ENCODE data around the gene ATP2A2.

ATP2A2 gene

DNA sequence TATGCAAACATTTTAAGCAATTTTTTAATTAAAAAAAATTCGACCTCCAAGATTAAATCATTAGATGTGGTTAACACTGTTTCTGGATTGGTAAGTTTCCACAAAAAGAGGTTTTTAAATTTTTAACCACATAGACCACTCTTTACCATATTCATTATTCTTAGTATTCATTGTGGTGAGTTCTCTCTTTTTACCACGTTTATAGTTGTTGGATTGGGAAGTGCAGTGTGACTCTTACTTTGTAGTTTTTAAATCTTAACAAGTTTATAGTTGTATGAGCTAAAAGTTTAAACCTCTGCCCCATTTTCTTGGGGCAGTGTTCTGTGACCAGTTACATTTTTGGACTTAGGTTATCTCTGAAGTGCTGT lies 8.6 kb downstream of the ATP2A2 start:
- no peak overlapping the region for H3K4me3 ChIP-seq (ENCODE audit: insufficient read depth, low read depth, low read length, poor library complexity, severe bottlenecking)
- peaks cover 17% of the 10 kb centered on the region for H3K4me1 ChIP-seq (ENCODE audit: control insufficient read depth, insufficient read depth, low read length, poor library complexity, severe bottlenecking)
- no peak overlapping the region for H3K27ac ChIP-seq (ENCODE audit: insufficient read depth, low read length, poor library complexity, severe bottlenecking)
- no peaks in the 10 kb centered on the region for H3K27me3 ChIP-seq (replicated peaks; ENCODE audit: control insufficient read depth, insufficient read depth, low read length, poor library complexity, severe bottlenecking)
- no peak for DNase-seq
- peaks cover 43% of the 10 kb centered on the region for H3K36me3 ChIP-seq (ENCODE audit: control insufficient read depth, insufficient read depth, low read length)
- H3K9me3 ChIP-seq (ENCODE audit: control insufficient read depth, low read length), result no peaks in the 10 kb centered on the region

DNA sequence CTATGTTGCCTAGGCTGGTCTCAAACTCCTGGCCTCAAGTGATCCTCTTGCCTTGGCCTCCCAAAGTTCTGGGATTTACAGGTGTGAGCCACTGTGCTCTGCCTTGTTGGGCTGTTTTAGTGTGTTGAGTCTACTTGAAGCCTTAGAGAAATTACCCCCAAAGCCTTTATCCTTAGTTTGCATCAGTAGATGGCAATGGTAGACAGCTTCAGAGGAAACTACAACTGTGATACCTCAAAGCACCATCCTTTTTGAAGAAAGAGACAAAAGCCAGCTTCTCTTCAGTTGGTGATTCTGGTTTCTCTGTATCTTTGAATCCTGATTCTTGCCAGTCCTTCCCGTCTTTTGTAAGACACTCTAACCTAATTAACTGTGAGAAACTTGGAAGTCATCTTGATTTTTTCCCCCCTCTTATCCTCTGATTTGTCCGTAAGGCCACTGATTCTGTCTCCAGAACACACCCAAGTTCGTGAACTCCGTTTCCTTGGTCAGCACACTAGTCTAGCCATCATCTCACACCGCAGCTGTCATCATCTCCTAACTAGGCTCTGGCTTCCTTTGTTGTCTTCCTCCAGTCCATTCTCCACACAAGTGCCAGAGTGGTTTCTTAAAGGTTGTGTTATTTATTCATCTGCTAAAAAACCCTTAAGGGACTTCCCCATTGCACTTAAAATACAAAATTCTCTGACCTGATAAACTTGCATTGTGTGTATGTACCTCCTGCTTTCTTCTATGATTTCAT lies 20.2 kb downstream of the ATP2A2 start:
- H3K9me3 ChIP-seq (ENCODE audit: control insufficient read depth, low read length), result no peaks in the 10 kb centered on the region
- H3K4me3 ChIP-seq (ENCODE audit: insufficient read depth, low read depth, low read length, poor library complexity, severe bottlenecking), result no peak overlapping the region
- no peak for DNase-seq
- no peak overlapping the region for H3K27ac ChIP-seq (ENCODE audit: insufficient read depth, low read length, poor library complexity, severe bottlenecking)
- no peaks in the 10 kb centered on the region for H3K27me3 ChIP-seq (replicated peaks; ENCODE audit: control insufficient read depth, insufficient read depth, low read length, poor library complexity, severe bottlenecking)
- H3K4me1 ChIP-seq (ENCODE audit: control insufficient read depth, insufficient read depth, low read length, poor library complexity, severe bottlenecking), result peaks cover 5% of the 10 kb centered on the region
- H3K36me3 ChIP-seq (ENCODE audit: control insufficient read depth, insufficient read depth, low read length), result peaks cover 43% of the 10 kb centered on the region

DNA sequence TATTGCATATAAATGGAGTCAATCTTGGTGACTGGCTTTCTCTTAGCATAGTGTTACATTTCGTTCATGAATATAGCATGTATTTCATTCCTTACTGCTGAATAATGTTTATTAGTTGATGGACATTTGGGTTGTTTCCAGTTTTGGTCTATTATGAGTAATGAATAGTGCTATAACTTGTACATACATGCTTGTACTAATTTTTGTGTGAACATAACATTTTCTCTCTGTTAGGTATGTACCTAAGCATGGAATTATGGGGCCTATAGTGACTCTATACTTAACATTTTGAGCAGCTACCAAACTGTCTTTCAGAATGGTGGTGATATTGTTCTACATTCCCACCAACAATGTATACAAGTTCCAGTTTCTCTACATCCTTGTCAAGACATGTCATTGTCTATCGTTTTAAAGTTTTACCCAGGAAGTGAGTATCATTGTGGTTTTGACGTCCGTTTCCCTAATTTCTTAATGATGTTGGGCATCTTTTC lies 23.1 kb downstream of the ATP2A2 start:
- no peak for DNase-seq
- peaks cover 5% of the 10 kb centered on the region for H3K4me1 ChIP-seq (ENCODE audit: control insufficient read depth, insufficient read depth, low read length, poor library complexity, severe bottlenecking)
- no peaks in the 10 kb centered on the region for H3K27me3 ChIP-seq (replicated peaks; ENCODE audit: control insufficient read depth, insufficient read depth, low read length, poor library complexity, severe bottlenecking)
- no peak overlapping the region for H3K27ac ChIP-seq (ENCODE audit: insufficient read depth, low read length, poor library complexity, severe bottlenecking)
- H3K36me3 ChIP-seq (ENCODE audit: control insufficient read depth, insufficient read depth, low read length), result peaks cover 30% of the 10 kb centered on the region
- H3K4me3 ChIP-seq (ENCODE audit: insufficient read depth, low read depth, low read length, poor library complexity, severe bottlenecking), result no peak overlapping the region
- no peaks in the 10 kb centered on the region for H3K9me3 ChIP-seq (ENCODE audit: control insufficient read depth, low read length)

DNA sequence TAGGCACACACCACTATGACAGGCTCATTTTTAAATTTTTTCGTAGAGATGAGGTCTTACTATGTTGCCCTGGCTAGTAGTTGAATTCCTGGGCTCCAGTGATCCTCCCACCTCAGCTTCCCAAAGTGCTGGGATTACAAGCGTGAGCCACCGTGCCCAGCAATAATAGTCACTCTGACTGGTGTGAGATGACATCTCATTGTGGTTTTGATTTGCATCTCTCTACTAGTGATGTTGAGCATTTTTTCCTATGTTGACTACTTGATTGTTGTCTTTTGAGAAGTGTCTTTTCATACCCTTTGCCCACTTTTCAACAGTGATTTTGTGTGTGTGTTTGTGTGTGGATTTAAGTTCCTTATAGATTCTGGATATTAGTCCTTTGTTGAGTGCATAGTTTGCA lies 26.3 kb downstream of the ATP2A2 start:
- no peak overlapping the region for H3K27ac ChIP-seq (ENCODE audit: insufficient read depth, low read length, poor library complexity, severe bottlenecking)
- no peak overlapping the region for H3K4me3 ChIP-seq (ENCODE audit: insufficient read depth, low read depth, low read length, poor library complexity, severe bottlenecking)
- H3K36me3 ChIP-seq (ENCODE audit: control insufficient read depth, insufficient read depth, low read length), result peaks cover 21% of the 10 kb centered on the region
- no peak for DNase-seq
- H3K4me1 ChIP-seq (ENCODE audit: control insufficient read depth, insufficient read depth, low read length, poor library complexity, severe bottlenecking), result peaks cover 17% of the 10 kb centered on the region
- H3K9me3 ChIP-seq (ENCODE audit: control insufficient read depth, low read length), result no peaks in the 10 kb centered on the region
- H3K27me3 ChIP-seq (replicated peaks; ENCODE audit: control insufficient read depth, insufficient read depth, low read length, poor library complexity, severe bottlenecking), result no peaks in the 10 kb centered on the region

DNA sequence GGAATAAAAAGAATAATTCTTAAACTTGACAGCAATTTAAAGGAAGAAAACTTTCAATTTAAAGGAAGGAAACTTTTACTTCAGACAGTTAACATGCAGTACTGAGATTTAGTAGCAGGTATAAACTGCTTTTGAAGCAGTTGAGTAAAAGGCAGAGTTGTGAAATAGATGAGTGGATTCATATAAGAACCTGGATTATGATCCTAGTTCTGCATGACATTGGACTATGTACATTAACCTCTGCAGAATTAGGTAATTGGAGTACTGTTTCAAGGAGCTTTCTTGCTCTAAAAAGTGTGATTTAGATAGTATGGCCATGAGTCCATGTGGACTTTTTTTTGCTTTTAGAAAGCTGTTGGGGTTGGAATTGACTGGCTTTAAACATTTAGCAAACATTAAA lies 29.7 kb downstream of the ATP2A2 start:
- DNase-seq, result no peak
- H3K27me3 ChIP-seq (replicated peaks; ENCODE audit: control insufficient read depth, insufficient read depth, low read length, poor library complexity, severe bottlenecking), result no peaks in the 10 kb centered on the region
- H3K4me3 ChIP-seq (ENCODE audit: insufficient read depth, low read depth, low read length, poor library complexity, severe bottlenecking), result no peak overlapping the region
- peaks cover 23% of the 10 kb centered on the region for H3K4me1 ChIP-seq (ENCODE audit: control insufficient read depth, insufficient read depth, low read length, poor library complexity, severe bottlenecking)
- no peak overlapping the region for H3K27ac ChIP-seq (ENCODE audit: insufficient read depth, low read length, poor library complexity, severe bottlenecking)
- no peaks in the 10 kb centered on the region for H3K9me3 ChIP-seq (ENCODE audit: control insufficient read depth, low read length)
- peaks cover 10% of the 10 kb centered on the region for H3K36me3 ChIP-seq (ENCODE audit: control insufficient read depth, insufficient read depth, low read length)

DNA sequence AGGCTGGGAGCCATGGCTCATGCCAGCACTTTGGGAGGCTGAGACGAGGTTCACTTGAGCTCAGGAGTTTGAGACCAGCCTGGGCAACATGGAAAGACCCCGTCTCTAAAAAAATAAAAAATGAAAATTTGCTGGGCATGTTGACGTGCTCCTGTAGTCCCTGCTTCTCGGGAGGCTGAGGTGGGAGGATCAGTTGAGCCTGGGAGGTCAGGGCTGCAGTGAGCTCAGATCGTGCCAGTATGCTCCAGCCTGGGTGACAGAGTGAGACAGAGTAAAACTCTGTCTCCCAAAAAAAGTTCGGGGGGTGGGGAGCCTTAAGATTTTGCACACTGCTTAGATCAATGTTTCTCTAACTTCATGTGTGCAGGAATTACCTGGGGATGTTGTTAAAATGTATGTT lies 30.9 kb downstream of the ATP2A2 start:
- H3K4me1 ChIP-seq (ENCODE audit: control insufficient read depth, insufficient read depth, low read length, poor library complexity, severe bottlenecking), result peaks cover 23% of the 10 kb centered on the region
- H3K9me3 ChIP-seq (ENCODE audit: control insufficient read depth, low read length), result no peaks in the 10 kb centered on the region
- H3K27me3 ChIP-seq (replicated peaks; ENCODE audit: control insufficient read depth, insufficient read depth, low read length, poor library complexity, severe bottlenecking), result no peaks in the 10 kb centered on the region
- no peak overlapping the region for H3K4me3 ChIP-seq (ENCODE audit: insufficient read depth, low read depth, low read length, poor library complexity, severe bottlenecking)
- H3K27ac ChIP-seq (ENCODE audit: insufficient read depth, low read length, poor library complexity, severe bottlenecking), result no peak overlapping the region
- H3K36me3 ChIP-seq (ENCODE audit: control insufficient read depth, insufficient read depth, low read length), result peaks cover 4% of the 10 kb centered on the region
- no peak for DNase-seq

DNA sequence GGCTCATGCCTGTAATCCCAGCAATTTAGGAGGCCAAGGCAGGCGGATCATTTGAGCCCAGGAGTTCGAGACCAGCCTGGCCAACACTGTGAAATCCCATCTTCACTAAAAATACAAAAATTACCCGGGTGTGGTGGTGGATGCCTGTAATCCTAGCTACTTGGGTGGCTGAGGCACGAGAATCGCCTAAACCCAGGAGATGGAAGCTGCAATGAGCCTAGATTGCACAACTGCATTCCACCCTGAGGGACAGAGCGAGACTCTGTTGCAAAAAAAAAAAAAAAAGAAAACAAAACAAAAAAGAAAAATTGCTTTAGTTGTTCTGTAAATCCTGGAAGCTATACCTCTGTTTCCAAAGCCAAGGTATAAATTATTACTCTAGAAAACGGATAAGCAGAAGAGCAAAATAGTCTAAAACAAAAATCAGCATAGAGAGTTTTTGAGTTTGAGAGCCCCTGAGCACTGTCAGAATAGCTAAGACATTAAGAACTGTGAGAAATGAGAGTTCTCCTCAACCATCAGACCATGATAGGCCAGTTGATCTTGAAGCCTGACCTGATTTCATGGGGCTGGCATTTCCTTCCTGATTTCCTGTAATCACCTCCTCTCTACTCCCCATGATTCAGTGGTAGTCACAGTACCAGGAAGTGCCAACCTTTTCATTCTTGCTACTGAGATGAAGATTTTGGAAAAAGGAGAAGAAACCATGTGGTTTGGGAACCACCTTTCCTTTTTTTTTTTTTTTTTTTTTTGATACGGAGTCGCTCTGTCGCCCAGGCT lies 31.7 kb downstream of the ATP2A2 start:
- no peak overlapping the region for H3K4me3 ChIP-seq (ENCODE audit: insufficient read depth, low read depth, low read length, poor library complexity, severe bottlenecking)
- no peaks in the 10 kb centered on the region for H3K9me3 ChIP-seq (ENCODE audit: control insufficient read depth, low read length)
- H3K27ac ChIP-seq (ENCODE audit: insufficient read depth, low read length, poor library complexity, severe bottlenecking), result peak overlapping the region; percentile 12
- peak in 1 of 3 donors; percentile 3 for DNase-seq
- H3K27me3 ChIP-seq (replicated peaks; ENCODE audit: control insufficient read depth, insufficient read depth, low read length, poor library complexity, severe bottlenecking), result no peaks in the 10 kb centered on the region
- peaks cover 23% of the 10 kb centered on the region for H3K4me1 ChIP-seq (ENCODE audit: control insufficient read depth, insufficient read depth, low read length, poor library complexity, severe bottlenecking)
- peaks cover 2% of the 10 kb centered on the region for H3K36me3 ChIP-seq (ENCODE audit: control insufficient read depth, insufficient read depth, low read length)

DNA sequence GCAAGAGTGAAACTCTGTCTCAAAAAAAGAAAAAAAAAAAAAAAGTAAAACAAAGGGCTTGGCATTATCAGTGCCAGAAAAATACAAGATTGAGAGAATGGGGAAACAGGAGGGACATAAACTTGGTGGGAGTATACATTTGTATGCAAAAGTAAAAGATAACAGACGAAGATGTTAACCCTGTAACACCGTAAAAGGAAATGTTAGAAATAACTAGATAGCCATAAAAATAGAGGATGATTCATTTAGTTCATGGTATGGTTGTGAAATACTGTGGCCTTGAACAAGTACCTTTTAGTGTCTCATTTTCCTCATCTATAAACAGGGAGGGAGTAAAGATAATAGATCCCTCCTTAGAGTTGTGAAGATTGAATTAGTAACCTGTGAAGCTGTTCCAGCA lies 33.3 kb downstream of the ATP2A2 start:
- Histone ChIP-seq H3K9me3 (ENCODE audit: control insufficient read depth, low read length) (no peaks in the 10 kb centered on the region), H3K36me3 (ENCODE audit: control insufficient read depth, insufficient read depth, low read length) (peaks cover 2% of the 10 kb centered on the region), H3K4me3 (ENCODE audit: insufficient read depth, low read depth, low read length, poor library complexity, severe bottlenecking) (no peak overlapping the region), H3K27ac (ENCODE audit: insufficient read depth, low read length, poor library complexity, severe bottlenecking) (no peak overlapping the region), H3K27me3 (replicated peaks; ENCODE audit: control insufficient read depth, insufficient read depth, low read length, poor library complexity, severe bottlenecking) (no peaks in the 10 kb centered on the region), H3K4me1 (ENCODE audit: control insufficient read depth, insufficient read depth, low read length, poor library complexity, severe bottlenecking) (peaks cover 23% of the 10 kb centered on the region)
- no peak for DNase-seq

DNA sequence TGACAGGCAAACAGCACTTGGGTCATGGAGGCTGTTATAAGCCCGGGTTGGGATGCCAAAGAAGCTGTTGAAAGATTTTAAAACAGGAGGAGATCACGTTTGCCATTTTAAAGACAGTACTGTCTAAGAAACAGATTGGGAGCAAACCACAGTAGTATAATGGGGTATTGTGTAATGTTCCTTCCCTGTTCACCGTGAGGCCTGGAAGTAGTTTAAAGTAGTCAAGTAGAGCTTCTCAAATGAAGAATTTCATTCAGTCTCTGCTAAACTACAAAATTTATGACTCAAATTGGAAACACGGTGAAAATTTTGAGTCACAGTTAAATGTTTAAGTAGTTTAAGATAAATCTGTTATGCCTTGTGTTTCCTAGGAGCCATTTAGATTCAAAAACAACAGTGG lies 35.8 kb downstream of the ATP2A2 start:
- no peak overlapping the region for H3K27ac ChIP-seq (ENCODE audit: insufficient read depth, low read length, poor library complexity, severe bottlenecking)
- H3K4me1 ChIP-seq (ENCODE audit: control insufficient read depth, insufficient read depth, low read length, poor library complexity, severe bottlenecking), result peaks cover 16% of the 10 kb centered on the region
- DNase-seq, result no peak
- no peak overlapping the region for H3K4me3 ChIP-seq (ENCODE audit: insufficient read depth, low read depth, low read length, poor library complexity, severe bottlenecking)
- H3K27me3 ChIP-seq (replicated peaks; ENCODE audit: control insufficient read depth, insufficient read depth, low read length, poor library complexity, severe bottlenecking), result no peaks in the 10 kb centered on the region
- no peaks in the 10 kb centered on the region for H3K9me3 ChIP-seq (ENCODE audit: control insufficient read depth, low read length)
- peaks cover 2% of the 10 kb centered on the region for H3K36me3 ChIP-seq (ENCODE audit: control insufficient read depth, insufficient read depth, low read length)

DNA sequence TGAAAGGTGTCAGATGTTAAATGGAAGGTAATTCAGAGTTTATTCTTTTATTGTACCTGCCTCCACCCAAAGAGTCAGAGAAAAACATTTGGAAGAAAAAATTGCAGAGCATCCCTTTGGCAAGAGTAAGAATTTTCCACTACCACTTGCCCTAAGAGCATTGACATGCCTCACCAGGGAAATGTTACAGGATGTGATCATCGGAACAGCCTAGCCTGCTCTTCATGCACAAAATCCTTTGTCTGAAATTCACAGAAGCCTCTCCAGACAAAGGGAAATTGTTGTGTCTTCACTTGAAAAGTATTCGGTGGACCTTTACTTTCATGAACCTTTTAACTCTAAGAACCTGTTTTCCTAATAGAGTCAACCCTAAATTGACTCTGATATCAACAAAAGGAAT lies 36.9 kb downstream of the ATP2A2 start:
- Histone ChIP-seq H3K27me3 (replicated peaks; ENCODE audit: control insufficient read depth, insufficient read depth, low read length, poor library complexity, severe bottlenecking) (no peaks in the 10 kb centered on the region), H3K4me1 (ENCODE audit: control insufficient read depth, insufficient read depth, low read length, poor library complexity, severe bottlenecking) (peaks cover 5% of the 10 kb centered on the region), H3K27ac (ENCODE audit: insufficient read depth, low read length, poor library complexity, severe bottlenecking) (no peak overlapping the region)

More for the DNA sequence above, 36.9 kb downstream of the ATP2A2 start:
- Histone ChIP-seq H3K9me3 (ENCODE audit: control insufficient read depth, low read length) (no peaks in the 10 kb centered on the region), H3K4me3 (ENCODE audit: insufficient read depth, low read depth, low read length, poor library complexity, severe bottlenecking) (no peak overlapping the region), H3K36me3 (ENCODE audit: control insufficient read depth, insufficient read depth, low read length) (peaks cover 4% of the 10 kb centered on the region)
- DNase-seq, result no peak
